Activated naive CD4-positive, alpha-beta T cell (primary cell): ENCODE results near the gene MFSD11.
"Not testable (repeated sequence)": the region's sequence is repeated elsewhere in the genome, so short reads cannot be mapped to it uniquely, and the experiment has no call there.

Source experiments
- DNase-seq, 4 experiments: peaks; one replicate each; lab custom pipeline; 2025; lab: John Stamatoyannopoulos, UW

Gene MFSD11

DNA sequence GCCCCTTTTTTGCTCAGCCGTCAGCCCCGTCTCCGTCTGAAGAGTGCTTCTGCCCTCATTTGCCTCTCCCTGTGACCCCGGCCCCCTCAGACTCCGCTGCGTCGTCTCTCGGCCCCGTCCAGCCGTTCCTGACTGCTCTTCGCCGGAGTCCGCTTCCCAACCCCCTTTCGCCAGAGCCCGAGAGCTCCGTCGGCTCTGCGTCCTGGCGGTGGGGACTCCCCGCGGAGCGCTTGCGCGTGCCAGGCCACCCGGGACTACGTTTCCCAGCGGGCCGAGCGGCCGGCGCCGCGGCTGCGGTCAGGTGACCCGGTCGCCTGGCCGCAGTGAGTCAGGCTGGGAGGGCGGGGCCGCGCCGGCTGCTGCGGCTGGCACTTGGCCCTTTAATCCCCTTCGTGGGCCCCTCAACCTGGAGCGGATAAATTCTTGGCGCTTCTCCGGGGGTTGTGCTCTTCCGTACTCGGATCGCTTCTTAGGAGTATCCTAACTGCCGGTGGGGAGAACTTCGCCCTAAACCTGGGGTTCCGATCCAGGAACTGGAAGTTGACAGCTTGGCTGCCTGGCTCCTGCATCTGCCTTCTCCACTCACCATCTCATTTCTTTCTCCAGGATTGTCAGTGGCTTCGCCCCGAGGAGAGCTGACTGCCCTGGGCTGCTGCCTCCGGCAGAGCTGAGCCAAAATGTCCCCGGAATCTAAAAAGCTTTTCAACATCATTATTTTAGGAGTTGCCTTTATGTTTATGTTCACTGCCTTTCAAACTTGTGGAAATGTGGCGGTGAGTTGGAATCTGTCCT lies at the start of gene MFSD11:
TSS of gene MFSD11 (plus strand) at position 444 of the 792 bp plus-strand sequence. CDS start at position 678, 234 bp downstream.
- DNase-seq, result peak; percentile 79 to 97 (median 87)

DNA sequence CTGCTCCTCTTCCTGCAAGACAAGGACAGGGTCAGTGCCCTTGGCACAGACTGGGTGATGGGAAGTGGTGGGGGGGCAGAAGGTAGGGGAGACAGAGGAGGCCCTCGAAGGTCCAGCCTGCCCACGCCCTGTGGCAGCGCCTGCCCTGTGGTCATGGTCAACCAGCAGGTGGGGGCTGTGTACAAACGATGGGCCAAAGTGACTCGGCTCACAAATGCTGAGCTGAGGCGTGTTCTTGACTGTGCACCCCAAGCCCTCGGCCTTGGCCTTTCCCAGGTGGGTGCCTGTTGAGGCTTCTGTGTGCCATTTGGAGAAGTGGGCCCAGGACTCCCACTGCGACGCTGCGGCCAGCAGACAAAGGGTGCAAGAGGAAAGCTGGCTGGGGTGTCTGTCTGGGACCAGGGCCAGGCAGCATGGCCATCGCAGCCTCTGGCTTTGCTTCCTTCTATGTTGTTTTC lies 49.7 kb upstream of the MFSD11 start:
- DNase-seq, result no peak

DNA sequence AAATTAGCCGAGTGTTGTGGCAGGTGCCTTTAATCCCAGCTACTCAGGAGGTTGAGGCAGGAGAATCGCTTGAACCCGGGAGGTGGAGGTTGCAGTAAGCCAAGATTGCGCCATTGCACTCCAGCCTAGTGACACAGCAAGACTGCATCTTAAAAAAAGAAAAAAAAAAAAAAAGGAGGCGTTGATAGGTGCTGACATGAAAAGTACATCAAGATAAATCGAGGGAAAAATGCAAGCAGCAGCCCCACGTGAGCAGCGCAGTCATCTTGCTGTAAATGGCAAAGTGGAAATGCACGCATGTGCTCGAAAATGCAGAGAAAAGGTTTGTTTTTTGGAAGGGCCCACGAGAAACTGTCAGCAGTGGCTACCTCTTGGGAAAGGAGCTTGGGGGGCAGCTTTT lies 48.1 kb upstream of the MFSD11 start:
- no peak for DNase-seq

DNA sequence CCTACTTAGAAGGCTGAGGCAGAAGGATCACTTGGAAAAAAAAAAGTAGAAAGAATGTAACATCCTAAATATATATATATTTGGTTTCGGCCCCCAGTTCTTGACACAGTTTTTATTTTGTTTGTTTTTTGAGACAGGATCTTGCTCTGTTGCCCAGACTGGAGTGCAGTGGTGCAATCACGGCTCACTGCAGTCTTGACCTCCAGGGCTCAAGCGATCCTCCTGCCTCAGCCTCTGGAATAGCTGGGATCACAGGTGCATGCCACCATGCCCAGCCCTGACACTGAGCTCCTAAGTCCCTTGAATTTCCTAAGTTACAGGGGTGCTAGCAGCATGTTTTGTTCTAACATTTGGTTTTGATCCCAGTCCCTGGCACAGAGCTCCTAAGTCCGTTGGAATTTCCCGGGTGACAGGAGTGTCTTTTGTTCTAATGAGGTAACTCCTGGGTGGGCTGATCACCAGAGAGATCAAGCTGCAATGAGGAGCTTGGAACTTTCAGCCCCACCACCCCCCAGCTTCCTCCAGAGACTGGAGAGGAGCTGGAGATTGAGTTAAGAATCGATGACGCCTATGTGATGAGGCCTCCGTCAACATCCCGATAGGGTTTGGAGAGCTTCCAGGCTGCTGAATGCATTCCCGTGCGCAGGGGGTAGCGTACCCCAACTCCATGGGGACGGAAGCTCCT lies 47.2 kb upstream of the MFSD11 start:
- DNase-seq, result no peak

DNA sequence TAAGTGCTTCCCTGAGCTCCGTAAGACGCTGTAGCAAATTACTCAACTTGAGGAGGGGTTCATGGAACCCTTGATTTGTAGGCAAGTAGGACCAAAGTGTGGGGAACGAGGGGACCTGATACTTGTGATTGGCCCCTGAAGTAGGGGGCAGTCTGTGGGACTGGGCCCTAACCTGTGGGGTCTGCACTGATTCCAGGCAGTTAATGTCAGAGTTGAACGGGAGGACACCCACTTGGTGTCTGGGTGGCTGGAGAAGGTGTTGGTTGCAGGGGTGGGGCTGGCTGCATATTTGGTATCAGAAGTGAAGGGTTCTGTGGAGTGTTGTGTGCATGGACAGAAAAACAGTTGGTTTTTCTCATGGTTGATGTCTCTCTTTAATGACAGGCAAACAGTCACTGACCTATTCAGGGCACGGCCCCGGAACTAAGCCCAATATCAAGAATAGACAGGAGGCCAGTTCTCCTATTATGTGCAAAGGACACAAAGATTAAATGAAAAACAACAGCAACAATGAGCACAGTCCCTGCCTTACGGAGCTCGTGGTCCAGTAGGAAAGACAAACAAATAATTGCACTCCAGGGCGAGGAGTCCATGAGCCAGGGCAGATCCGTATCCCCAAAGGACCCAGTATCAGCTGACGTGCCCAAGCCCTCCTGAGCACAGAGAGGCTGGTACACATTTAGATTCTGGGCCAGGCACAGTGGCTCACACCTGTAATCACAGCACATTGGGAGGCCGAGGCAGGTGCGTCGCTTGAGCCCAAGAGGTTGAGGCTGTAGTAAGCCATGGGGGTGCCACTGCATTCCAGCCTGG lies 46.3 kb upstream of the MFSD11 start:
- DNase-seq, result no peak

DNA sequence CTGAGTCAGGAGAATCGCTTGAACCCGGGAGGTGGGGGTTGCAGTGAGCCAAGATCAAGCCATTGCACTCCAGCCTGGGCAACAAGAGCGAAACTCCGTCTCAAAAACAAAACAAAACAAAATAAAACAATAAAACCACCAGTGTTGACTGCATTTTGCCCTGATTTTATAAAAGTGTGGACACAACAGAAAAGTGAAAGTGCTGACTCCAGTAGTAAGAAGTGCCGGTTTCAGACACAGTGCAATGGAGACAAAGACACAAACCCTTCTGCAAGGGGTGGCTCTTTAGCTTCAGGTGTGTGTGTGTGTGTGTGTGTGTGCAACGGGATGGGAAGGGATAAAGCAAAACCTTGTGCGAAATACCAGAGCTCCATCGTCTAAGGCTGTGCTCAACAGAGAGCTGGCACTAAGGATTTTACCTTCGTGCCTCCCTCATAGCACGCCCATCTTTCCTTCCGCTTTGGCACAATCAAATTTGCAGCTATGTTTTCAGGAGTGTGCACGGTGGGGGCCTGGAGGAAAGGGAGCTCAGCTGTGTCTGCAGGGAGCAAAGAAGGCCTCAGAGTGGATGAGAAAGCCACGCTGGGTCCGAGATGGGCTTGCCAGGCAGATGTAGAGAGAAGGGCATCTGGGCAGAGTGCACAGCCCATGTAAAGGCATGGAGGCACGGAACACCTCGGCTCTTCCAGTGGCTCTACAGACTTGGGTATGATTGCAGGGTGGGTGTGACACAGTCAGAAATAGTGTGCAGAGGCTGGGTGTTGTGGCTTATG lies 42.7 kb upstream of the MFSD11 start:
- DNase-seq, result no peak

DNA sequence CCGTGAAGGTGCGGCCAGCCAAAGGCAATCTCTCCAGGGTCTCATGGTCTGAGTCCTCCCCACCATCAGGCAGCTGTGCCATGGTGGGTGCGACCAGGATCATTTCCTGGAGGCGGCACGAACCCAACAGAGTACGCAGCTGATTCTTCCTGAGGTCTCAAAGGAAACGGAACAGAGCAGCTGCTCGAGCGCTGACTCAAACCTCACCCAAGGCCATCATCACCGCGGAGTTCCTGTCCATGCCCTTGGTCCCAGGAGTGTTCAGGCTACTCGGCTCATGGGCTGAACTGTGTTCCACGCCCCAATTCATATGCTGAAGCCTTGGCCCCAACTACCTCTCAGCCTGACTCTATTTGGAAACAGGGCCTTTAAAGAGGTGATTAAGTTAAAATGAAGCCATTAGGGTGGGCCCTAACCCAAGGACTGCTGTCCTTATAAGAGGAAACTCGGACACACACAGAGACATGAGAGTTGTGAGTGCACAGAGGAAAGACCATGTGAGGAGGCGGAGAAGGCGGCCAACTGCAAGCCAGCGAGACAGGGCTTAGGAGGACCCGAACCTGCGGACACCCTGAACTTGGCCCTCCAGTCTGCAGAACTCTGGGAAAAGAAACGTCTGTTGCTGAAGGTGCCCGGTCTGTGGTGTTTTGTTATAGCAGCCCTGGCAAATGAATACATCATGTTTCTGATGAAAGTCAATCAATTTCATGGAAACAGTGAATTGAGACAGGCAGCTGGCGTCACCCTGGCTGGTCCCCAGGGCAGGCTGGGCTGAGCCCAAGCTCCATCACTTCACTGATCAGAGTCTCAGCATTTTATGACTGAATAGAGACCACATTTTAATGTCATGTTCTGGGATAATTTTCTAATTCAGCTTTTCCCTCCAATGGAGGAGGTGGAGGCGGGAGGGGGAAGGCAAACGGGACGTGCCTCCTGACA lies 40.9 kb upstream of the MFSD11 start:
- no peak for DNase-seq

DNA sequence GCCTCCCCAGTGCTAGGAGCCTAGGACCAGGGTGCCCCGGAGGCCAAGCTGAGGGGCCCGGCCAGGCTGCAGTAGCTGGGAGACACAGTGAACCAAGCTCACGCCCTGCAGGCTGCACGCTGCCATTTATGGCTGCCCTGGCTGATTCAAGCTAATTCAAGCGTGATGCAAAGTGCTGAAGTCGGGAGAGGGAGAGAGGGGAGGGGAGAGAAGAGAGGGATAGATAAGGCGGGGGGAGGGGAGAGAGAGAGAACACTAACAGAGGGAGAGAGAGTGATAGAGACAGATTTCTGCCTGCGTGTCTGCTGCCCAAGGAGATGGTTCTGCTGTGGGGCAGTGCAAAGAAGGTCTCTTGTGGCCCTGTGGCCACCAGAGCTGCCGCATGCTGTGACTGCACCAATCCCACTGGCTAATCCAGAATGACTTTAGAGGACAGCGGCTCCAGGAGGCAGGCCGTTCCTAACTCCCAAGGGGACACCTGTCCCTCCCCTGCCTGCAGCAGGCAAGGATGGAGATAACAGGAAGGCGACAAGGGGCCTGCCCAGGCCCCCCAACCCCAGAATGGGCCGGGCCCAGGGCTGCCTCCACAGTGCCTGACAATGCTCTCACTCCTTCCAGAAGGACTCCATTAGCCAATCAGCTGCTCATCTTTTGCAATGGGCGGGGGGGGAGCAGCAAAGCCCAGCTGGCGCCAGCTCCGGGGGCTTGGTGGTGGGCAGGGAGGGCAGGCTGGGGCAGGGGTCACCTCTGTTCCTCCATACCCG lies 40.0 kb upstream of the MFSD11 start:
- DNase-seq, result no peak

DNA sequence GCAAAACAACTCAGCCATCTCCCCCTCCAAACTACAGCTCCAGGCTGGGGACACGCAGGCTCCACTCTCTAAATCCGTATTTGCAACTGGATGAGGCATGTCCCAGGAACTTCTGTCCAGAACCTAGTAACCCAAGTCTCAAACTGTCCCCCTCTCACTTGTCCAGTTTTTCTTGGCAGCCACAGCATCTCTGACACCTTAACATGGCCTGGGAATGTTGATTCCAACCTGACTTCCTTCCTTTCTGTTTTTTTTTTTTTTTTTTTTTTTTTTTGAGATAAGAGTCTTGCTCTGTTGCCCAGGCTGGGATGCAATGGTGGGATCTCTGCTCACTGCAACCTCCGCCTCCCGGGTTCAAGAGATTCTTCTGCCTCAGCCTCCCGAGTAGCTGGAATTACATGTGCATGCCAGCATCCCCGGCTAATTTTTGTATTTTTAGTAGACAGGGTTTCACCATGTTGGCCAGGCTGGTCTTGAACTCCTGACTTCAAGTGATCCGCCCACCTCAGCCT lies 39.4 kb upstream of the MFSD11 start:
- DNase-seq, result not testable (repeated sequence)

DNA sequence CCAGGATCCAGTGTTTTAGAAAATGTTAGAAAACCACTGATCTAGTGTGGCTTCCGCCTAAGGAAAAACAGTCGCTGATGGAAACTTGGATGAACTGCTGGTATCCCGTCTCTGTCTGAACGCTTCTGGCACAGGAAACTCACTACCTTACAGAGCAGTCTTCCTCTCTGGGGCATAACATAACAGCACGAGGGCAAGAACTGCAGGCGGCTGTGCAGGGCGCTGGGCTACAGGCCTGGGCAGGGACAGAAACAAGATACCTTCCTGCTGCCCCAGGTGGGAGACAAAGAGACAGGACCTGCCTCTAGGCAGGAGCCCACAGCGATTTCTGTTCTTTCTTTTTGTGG lies 37.7 kb upstream of the MFSD11 start:
- DNase-seq, result no peak

DNA sequence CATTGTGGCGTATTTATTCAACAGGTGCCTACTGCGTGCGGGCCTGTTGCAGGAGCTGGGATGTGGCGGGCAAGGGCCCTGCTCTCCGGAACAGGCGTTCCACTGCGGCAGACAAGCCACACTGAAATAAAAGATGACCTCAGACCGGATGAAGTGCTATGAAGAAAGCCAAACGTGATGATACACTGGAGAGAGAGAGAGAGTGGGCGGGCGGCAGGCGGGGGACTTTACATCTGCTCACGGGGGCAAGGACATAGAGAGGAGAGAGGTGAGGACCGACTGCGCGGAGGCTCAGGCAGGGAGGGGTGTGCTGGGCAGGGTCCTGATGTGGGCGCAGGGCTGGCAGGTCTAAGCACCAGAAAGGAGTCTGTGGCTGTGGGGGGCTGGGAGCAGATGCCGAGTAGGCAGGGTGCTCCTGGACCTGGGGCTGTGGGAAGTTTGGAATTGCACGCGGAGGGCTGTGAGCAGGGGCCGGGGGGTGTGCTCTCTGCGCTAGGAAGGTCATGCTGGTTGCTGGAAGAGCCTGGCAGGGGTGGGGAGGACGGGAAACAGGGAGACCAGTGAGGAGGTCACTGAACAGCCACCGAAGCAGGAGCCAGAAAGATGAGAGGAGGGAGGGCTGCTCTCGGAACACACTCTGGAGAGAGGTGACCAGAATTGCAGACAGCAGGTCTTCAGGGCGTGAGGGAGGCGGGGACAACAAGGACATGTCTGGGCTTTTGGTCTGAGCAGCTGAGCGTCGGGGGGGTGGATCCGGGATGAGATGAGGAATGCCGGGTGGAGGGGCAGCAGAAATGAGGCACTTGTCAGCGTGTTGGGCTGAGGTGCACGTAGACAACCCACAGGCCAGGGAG lies 37.1 kb upstream of the MFSD11 start:
- no peak for DNase-seq

DNA sequence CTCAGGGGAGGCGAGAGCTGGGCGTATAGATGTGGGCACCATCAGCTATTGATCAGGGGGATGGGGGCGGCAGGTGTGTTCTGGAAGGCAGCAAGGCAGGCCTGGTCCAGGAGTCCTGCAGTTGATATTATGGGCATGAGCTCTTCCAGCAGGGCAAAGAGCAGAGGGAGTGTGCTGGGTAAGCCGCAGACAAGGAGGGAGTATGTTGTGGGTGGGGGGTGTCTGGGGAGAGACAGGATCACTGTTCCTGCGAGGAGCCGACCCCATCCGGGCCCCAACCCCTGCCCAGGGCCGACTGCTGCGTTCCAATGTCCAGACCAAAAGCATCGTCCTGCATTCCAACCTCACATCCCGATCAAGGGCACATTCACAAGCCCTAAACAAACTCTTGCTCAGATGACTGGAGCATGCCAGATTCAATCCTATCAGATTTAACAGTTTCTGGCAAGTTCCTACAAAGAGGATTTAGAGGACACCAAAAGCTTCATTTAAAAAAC lies 36.4 kb upstream of the MFSD11 start:
- no peak for DNase-seq

DNA sequence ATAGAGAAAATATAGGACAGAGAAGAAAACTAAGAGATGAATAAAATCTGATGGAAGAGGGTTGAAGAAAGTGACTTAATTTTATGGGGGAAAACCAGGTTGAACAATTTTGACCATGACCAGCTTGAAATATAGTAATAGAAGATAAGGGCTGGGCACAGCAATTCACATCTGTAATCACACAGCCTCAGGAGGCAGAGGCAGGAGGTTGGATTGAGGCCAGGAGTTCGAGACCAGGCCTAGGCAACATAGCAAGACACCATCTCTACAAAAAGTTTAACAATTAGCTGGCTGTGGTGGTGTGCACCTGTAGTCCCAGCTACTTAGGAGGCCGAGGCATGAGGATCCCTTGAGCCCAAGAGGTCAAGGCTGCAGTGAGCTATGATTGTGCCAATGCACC lies 35.8 kb upstream of the MFSD11 start:
- no peak for DNase-seq

DNA sequence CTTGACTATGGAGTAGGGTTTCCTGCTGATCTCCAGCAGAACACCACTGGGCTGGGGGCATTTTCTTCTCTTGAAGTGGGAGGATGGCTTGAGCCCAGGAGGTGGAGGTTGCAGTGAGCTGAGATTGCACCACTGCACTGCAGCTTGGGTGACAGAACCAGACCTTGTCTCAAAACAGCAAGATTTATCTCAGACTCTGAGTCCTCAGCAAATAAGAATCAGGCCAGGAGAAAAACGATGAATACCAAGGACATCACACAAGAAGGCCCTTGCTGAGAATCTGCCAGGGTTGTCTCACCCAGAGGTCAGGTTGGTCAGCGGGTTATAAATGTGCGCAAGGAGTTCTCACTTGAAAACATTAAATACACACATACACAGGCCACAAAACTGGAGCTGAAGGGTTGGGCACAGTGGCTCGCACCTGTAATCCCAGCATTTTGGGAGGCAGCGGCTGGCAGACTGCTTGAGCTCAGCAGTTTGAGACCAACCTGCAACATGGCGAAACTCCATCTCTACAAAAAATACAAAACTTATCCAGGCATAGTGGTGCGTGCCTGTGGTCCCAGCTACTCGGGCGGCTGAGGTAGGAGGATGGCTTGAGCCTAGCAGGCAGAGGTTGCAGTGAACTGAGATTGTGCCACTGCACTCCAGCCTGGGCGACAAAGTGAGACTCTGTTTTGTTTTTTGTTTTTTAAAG lies 34.8 kb upstream of the MFSD11 start:
- DNase-seq, result no peak

DNA sequence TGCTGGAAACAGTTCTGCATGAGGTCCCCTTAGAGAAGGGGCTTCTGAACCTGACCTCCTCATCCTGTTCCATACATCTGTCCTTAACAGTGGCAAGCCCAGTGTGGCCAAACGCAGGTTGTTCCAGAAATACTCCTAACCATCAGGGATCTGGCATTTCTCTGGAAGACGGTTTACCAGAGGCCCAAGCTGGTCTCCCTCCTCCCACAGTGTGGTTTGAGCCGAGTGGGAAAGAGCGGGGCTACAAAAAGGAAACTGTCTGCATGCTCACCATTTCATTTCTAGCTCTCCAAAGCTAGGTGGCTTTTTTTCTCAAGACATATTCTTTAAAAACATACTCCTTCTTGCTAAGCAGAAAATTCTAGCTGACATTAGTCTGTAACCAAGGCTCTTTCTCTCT lies 33.1 kb upstream of the MFSD11 start:
- no peak for DNase-seq

DNA sequence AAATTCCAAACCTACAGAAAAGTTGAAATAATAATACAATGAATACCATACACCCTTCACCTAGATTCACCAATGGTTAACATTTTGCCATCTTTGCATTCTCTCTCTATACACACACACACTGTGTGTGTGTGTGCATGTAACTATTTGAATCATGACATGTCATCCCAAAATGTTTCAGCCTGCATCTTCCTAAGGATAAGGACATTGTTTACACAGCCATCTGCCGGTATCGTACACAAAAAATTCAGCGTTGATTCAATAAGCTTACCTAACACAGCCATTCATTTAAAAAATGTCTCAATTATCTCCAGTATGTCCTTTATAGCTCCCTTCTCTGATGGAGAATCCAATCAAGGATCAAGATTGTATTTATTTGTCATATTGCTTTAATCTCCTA lies 31.1 kb upstream of the MFSD11 start:
- DNase-seq, result no peak

DNA sequence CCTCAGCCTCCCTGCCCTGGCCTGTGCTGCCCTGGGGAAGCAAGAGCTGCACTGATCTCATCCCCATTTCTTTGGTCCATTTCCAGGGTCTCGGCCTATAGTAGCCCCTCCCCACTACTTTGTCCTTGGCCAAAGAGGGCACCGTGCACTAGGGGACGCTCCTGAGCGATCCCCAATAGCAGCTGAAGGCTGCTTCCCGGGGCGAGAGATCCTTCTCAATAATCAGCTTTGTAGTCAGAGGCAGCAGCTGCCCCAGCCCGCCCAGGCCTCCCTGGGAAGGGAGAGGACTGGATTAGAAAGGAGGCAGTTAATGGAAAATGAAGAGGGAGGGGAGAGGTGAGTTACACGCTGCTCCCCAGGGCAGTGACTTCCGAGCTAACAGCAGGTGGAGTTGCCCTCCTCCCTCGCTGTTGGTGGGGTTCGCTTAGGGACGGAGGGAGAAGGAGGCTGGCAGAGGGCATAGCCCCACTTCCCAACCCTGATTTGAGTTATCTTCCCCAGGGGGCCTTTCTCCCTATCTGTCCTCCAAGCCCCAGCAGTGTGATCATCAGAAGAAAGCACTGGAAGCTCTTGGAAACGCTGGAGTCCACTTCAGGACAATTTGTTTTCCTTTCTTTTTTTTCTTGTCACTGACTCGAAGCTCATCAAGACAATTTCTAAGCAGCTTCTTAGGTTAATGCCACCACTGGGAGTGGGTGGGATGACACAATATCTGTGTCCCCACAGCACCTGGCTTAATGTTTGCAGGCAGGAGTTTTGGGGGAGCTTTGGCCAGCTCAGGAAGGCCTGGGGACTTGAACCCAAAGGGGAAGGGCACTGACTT lies 29.7 kb upstream of the MFSD11 start:
- no peak for DNase-seq
